Measurements from ENCODE around the gene UBR4.

Gene UBR4

DNA sequence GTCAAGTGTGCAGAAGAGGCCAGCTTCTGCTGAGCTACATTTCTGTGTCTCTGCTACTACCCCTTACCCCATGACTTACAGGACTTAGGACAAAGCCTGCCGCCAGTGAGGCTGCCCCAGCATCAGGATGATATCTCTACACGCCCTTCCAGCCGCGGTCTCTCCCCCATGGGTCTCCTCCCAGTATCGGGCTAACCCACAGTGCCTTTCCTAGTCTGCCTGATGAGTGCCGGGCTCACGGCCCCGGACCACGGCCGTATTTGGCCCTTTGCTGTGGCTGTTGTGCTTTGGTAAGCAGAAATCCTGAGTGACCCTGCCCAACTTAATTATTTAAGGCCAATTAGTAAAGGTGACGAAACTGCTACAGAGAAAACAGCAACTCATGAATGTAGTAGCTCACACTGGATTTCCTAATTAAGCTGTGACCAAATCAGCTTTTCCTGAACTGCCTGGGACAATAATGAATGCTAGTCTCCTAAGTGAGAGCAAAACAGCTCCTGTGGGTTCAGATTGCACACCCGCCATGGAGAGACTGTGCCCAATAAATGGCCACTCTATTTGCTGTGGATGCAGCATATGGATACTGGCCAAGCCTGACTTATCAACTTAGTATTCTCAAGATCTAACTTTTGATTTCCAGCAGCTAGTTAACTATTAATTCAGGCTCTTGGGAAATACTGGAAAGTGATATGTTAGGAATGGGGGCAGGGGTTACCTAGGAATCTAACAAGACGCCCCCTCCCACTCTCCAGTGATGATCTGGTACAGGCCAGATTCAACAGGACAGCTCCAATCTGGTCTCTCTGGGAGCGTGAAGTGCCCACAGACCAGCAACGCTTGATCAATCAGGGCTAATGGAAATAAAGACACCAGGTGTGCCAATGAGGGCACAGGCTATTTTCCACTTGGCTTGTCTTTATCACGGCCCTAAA is 130.3 kb downstream of the UBR4 start:
- no peak overlapping the region for H3K4me3 ChIP-seq (ENCODE audit: low read depth, low read length)
- no peak for DNase-seq (ENCODE audit: low read depth)
- TF ChIP-seq, protein P1, sequence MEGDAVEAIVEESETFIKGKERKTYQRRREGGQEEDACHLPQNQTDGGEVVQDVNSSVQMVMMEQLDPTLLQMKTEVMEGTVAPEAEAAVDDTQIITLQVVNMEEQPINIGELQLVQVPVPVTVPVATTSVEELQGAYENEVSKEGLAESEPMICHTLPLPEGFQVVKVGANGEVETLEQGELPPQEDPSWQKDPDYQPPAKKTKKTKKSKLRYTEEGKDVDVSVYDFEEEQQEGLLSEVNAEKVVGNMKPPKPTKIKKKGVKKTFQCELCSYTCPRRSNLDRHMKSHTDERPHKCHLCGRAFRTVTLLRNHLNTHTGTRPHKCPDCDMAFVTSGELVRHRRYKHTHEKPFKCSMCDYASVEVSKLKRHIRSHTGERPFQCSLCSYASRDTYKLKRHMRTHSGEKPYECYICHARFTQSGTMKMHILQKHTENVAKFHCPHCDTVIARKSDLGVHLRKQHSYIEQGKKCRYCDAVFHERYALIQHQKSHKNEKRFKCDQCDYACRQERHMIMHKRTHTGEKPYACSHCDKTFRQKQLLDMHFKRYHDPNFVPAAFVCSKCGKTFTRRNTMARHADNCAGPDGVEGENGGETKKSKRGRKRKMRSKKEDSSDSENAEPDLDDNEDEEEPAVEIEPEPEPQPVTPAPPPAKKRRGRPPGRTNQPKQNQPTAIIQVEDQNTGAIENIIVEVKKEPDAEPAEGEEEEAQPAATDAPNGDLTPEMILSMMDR (IDR thresholded peaks at IDR 0.05; ENCODE audit: insufficient read depth, low read depth, low read length, missing control alignments) = no peak

DNA sequence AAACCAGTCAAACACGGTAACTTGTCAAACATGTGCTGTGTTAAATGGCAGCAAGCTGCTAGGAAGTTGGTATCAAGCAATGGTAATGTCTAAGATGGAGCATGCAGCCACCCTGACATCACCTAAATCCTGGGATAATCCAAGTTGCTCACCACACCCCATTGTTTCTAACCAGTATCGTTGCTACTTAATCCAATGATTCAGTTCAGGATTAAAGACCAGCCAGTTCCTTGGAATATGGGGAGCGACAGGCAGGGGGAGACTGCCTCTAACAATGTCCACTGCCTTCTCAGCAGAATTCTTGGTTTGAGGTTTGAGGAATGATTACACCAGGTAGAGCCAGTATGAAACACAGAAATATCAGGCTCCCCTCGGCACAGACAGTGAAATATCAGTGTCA is 131.5 kb downstream of the UBR4 start:
- no peak overlapping the region for H3K4me3 ChIP-seq (ENCODE audit: low read depth, low read length)
- TF ChIP-seq, protein P1 (IDR thresholded peaks at IDR 0.05; ENCODE audit: insufficient read depth, low read depth, low read length, missing control alignments) = no peak
- DNase-seq (ENCODE audit: low read depth) = no peak

DNA sequence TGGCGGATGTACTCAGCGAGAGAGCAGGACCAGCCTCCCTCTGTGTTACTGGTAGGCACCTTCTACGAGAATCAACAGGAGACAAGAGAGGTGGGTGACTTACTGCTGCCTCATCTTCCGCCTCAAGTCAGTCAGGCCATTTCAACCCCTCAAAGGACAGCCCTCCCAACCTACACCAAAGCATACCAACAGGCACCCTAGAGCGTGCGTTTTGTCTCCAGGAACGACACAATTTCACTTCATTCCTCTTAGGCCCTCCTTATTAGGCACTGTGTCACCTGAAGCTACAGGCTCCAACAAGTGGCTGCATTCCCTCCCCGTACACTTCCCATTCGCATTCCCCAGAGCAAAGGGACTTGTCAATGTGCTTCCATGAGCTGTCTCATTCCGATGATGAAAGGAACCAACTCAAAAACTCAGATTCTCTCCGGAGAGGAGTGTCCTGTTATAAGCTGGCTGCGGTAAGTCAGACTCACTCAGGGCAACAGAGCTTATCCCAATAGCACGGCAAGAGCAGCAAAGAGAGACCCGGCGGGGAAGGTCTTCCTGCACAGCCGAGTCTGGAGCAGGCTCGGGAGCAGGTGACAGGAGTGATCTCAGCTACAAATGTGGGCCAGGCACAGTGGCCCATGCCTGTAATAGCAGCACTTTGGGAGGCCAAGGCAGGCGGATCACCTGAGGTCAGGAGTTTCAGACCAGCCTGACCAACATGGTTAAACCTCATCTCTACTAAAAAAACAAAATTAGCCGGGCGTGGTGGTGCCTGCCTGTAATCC is 133.0 kb downstream of the UBR4 start:
- TF ChIP-seq, protein P1 (IDR thresholded peaks at IDR 0.05; ENCODE audit: insufficient read depth, low read depth, low read length, missing control alignments) = no peak
- no peak overlapping the region for H3K4me3 ChIP-seq (ENCODE audit: low read depth, low read length)
- DNase-seq (ENCODE audit: low read depth) = no peak

DNA sequence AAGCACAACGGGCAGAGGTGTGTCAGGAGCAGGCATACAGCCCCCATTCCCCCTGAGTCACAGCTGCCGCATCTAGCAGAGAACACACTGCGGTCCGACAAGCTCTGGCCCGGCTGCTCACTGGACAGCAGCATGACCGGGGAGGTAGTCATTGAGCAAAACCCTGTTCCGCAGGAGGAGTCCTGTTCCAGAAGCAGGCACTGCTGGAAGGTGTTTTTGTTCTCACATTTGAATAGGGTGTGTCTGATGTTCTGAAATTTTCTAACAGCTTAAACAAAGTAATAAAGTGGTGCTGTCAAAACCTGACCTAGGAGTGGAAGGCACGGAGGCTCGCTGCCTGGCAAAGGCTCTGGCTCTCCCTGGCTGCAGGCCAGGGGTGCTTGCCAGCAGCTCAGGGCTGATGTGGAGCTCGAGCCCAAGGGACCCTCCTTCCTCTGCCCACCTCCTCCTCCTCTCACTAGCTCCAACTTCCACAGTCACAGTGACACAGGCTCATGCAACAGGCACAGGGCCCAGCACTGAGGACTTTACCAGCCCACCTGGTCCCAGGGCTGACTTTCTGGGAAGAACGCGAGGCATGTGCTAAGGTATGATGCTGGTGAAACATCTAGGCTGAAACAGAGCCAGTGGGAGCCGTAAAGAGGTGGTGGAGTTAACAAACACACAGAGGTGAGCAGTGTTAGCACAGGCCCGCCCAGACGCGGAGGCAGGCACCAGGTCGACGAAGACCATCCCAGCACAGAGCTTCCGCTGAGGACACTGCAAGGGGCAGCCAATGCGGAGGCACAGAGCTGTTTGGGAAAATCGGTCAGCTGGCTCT is 135.0 kb downstream of the UBR4 start:
- TF ChIP-seq, protein P1 (IDR thresholded peaks at IDR 0.05; ENCODE audit: insufficient read depth, low read depth, low read length, missing control alignments) = no peak
- no peak for DNase-seq (ENCODE audit: low read depth)
- H3K4me3 ChIP-seq (ENCODE audit: low read depth, low read length) = no peak overlapping the region

DNA sequence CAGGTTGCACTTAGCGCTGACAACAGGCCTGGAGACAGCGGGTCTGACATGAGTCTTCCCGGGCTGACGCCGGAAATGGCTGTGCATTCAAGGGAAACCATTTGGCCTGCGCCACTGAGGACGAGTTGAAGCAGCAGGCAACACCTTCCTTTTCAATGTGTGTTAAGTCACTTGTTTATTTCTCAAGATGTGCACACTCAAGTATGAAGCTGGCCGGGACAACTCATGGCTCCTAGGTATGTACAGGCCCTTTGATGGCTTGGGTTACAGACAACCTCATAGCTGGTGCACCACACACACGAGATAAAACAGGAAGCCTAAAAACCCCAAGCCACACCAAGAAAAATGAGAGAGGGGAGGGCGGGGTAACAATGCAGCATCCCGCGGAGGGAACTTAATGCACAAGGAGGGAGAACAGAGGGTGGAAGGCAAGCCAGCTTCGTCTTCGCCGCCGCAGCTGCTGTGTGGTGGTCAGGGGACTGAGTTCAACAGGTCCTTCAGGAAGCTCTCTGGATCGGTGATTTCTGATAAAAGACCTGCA is 135.6 kb downstream of the UBR4 start:
- TF ChIP-seq, protein P1 (IDR thresholded peaks at IDR 0.05; ENCODE audit: insufficient read depth, low read depth, low read length, missing control alignments) = no peak
- H3K4me3 ChIP-seq (ENCODE audit: low read depth, low read length) = no peak overlapping the region
- no peak for DNase-seq (ENCODE audit: low read depth)

Measured in GM12865 (cell line).